MV-4-11 (cell line): ENCODE data around the gene CORO1C.
A peak's percentile ranks its signal among the peaks of the same experiment; 100 is the strongest.

ENCODE experiments used
- DNase-seq: peaks from one replicate; lab custom pipeline; 2025; lab: John Stamatoyannopoulos, UW

CORO1C gene

DNA sequence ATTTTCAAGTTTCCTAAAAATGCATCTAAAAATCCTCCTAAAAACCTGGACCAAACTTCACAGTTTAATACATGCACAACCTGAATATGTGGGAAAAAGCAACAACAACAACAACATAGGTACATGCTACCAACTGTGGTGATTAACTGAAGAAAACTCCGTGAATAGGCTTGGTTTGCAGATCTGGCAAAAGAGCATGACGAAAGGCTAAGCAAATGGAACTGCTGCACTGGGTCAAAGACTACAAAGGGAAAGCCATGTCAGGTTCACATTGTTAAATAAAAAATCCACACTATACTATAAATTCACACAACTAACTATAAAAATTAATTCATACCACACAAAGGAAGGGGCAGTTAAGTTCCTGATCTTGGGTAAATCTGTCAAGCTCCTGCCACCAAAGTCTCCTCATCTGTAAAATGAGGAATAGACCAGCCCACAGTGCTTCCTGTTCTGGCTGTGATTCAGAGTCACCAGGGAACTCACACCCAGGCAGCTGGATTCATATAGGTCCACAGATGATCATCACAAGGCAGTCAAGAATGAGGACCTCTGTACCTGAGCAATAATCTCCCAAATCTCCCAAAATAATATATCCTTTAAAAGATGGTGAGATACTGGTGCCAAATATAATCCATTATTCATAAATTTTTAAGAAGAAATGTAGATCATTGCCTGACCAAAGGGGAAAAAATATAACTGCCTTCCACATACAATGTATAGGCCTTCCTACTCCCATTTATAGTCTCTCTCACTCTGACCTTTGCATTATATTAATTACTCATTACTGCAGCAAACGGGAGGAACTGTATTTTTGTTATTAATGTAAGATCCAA, 7.0 kb downstream of the CORO1C start:
- peak; percentile 85 for DNase-seq

DNA sequence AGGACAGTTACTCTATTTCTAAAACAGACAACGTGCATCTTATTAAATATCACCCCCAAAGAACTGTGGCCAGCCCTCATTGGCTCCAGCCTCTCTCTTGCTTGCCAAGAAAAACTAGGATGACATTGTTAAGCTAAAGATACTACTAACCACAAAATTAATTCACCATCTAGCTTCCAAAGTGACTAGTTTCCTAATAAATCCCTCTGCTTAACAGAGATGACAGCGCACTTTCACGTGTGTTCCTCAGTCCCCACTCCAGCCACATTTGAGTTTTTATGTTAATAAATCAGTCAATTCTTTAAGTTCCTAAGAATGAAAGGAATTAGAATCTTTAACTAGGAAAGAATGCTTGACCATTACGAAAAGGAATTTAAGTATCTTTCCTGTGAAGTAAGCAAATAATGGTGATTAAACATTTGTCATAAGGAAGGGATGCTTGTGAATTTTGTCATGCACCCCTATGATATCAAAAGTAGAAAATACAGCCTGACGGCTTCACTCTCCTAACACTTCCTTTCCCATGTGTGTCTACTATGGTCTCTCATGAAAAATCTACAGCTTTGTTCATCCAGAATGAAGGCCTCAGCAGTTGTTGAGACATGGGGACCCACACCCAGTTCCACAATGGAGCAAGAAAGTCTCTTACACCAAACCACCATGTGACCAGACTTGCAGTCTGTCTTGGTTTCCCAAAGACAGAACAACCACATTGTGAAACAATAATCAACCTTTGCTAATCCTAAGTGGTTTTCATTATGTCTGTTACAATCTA, 8.1 kb downstream of the CORO1C start:
- peak; percentile 83 for DNase-seq

DNA sequence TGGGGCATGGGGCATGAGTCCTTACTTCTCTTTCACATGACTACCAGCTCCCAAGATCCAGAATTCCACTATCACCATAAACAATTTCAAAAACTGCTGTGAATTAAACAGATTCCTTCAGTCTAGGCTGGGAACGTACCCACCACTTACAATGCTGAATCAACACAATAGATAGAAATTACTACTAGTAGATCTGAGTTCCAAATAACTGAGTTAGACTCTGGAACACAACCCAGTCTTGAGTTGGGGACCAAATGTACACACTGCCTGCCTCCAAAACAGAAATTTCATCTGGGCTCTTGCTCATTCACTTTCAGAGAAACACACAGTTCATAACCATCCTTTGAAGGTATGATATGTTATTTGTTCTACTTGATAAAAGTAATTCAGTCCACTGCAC, 8.9 kb downstream of the CORO1C start:
- no peak for DNase-seq

DNA sequence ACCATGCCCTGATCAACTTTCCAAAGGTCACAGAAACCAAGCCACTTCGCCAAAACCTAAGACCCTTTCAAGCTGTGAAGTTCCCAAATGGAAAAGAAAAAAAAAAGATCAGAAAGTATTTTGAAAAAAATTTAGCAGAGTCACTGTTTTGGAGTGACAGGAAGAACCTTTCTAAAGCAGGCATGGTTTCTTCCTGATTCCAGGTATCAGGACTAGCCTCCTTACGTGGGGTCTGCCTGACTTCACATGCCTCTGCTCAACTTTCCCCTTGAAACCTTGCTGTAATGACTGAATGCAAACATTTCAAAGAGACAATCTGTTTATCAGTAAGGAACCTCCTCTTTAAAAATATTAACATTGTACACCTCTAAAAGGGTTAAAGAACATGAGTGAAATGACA, 9.5 kb downstream of the CORO1C start:
- DNase-seq: no peak

DNA sequence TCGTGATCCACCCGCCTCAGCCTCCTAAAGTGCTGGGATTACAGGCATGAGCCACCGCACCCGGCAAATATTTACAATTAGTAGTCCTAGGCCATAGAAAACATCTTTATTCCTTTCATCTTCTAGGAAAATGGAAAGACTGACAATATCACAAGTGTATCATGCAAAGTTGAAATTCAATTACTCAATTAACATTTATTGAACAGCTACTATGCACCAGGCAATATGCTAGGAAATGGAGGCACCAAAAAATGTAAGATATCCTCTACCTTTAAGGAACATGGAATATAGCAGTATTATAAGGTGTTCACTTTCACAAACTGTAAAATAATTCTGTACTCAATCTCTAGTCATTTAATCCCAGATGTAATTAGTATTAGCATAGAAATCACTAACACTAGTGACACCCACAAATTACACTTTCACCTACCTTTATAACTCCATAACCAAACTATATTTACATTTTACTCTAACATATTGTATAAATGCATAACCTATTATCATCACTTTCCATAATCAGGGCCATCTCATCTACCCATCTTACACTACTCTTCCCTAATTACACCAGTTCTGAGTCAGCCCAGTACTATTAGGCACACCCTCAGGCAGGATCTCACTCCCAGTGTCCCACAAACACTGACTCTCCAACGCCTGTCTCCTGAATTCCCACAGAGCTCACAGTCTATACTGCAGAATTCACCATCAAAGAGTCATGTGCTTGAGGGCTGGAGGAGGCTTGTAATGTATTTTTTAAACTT, 10.4 kb downstream of the CORO1C start:
- DNase-seq: no peak

DNA sequence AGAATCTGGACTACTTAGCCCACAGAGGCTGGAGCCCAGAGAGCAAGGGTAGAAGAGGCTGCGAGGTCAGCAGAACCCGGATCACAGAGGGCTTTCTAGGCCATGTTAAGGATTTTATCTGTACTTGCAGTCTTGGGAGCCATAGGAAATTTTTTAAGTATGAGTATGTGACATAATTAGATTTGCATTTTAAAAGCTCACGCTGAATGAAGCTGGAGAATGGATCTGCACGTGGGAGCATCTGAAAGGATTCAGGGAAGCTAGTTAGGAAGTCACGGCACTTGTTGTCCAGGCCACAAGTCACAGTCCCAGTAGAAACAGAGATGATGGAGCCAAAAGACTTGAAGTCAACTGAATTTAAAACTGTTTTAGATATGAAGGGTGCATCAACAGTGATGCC, 14.1 kb downstream of the CORO1C start:
- no peak for DNase-seq

DNA sequence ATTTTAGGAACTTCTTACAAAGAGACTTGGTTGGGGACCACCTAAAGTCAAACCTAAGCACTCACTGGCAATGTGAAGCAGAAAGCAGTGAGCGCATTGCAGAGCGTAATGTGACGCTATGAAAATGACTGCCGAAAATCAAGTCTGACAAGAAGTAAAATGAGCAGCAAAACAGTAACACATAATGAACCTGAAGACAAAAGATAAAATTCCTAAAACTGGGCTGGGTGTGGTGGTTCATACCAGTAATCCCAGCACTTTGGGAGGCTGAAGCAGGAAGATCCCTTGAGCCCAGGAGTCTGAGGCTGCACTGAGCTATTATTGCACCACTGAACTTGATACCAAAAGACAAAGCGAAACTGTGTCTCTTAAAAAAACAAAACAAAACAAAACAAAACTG, 16.5 kb downstream of the CORO1C start:
- DNase-seq: no peak

DNA sequence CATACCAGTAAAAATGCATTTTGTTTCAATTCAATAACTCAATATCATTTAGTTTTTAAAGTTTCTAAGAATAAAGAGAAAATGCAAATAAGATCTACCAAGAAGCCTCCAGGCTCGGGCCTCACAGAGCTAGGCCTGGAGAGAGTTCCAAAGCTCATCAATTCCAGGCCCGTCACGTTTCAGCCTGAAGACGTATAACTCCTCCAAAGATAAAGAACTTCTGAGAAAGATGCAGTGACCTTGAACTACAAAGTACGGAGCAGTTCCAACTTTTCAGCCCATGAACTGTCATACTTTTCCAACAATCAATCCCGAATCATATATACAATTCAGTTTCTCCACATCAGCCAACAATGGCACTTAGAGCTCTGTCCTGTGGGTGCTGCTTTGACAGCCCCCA, 17.8 kb downstream of the CORO1C start:
- DNase-seq: no peak

DNA sequence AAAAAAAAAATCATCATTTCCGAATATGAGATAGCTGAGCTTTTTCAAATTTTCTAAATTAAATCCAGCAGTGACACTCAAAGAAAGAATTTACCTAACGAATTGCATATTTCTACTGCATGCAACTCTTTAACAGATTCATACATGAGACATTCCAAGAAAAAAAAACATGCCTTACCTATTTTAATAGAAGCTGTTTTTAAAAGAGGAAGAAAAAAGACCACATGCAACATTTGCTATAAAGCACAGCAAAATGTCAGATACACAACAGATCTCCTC, 18.5 kb downstream of the CORO1C start:
- no peak for DNase-seq

DNA sequence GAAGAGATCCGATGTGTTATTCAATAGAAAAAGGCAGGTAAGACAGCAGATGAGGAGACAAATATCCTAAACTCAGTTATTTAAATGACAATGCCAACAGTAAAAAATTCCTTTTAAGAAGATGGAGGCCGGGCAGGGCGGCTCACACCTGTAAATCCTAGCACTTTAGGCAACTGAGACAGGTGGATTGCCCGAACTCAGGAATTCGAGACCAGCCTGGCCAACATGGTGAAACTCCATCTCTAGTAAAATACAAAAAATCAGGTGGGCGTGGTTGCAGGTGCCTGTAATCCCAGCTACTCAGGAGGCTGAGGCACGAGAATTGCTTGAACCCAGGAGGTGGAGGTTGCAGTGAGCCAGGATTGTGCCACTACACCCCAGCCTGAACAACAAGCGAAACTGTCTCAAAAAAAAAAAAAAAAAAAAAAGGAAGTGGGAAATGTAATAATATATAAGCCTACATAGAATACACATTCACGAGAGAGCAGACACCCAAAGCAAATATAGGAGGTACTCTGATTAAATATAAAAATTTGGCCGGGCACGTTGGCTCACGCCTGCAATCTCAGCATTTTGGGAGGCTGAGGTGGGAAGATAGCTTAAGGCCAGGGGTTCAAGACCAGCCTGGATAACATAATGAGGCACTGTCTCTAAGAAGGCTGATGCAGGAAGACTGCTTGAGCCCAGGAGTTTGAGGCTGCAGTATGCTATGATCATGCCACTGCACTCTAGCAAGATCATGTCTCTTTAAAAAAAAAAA, 19.0 kb downstream of the CORO1C start:
- DNase-seq: peak; percentile 62

DNA sequence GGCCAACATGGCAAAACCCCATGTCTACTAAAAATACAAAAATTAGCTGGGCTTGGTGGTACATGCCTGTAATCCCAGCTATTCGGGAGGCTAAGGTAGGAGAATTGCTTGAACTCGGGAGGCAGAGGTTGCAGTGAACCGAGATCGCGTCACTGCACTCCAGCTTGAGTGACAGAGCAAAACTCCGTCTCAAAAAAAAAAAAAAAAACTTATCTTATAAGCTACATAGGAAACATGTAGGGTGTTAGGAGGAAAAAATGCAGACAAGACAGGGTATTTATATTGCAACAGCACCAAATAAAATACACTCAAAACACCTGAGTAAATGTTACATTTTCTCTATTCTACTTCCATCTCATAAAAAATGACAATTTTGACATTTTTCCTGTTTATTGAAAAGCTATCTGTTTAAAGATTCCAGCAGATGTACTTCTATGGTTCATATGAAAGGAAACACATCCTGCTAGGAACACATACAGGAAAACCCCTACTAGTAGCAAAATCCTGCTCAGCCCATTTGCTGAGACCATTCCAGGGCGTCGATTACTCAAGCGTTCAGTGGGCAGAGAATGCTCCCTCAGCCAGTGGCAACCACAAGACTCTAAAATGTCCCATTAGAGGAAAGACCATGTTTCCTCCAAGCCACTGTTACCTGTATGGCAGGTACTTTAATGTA, 19.7 kb downstream of the CORO1C start:
- no peak for DNase-seq

DNA sequence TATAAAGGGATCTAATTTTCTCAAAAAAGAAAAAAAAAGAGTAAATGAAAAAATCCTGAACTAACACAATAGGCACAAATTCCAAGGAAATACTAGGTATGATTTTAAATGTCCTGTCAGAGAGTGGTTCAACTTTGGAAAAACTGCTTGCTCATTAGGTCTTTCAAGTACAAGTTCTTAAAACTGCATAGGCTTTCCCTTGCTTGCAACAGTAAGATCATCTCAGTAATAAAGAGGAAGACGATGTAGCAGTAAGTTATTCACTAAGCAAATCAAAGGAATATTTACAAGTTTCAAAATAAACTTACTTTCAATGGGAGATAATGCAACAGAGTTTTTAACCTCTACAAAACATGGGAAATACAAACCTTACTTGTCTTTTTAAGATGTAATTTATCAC, 21.6 kb downstream of the CORO1C start:
- DNase-seq: no peak

DNA sequence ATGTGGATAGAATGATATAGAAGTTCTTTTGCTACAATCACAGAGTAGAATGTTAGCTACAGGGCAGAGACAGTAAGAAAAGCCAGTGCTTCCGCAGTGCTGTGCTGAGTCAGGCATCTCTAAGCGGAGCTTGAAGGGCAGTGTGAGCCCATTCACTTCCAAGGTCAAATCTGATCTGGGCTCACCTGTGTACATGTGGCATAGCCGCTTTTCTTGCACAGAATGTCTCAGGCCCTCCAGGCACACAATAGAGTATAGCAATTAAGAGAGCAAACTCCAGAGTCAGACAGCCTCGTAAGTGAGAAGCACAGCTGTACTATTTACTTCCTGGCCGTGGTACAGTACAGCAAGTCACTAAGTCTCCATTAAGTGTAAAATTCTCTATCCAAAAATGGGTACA, 26.8 kb downstream of the CORO1C start:
- DNase-seq: no peak

DNA sequence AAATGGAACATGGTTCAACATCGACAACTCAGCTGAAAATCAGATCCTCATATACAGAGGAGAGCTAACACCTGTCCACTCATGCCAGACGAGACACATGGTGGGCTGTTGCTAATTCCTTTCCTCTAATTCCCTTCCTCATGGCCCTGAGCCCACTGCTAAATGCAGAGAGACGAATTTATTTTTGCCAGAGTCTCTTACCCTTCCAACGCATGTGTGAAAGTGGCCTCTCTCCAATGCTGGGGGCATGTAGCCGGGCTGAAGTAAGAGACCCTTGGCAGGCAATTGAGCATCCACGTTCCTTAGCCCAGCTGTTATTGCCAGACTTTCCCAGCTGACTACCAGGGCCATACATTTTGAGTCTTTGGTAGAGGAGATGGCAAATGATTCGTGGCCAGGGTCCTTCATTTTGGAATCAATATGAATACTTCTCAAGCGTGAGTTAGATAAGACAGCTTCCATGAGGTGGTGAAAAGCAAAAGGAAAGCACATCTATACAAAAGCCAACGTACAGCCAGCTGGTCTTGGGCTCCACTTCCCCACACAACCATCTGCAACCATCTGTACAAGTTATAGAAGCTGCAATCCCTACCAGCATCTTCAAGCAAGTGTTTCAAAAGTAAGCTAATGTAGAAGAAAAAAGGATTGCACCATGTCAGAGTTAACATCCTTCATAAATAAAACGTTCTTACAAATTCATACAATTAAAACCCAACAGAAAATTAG, 28.6 kb downstream of the CORO1C start:
- peak; percentile 41 for DNase-seq

DNA sequence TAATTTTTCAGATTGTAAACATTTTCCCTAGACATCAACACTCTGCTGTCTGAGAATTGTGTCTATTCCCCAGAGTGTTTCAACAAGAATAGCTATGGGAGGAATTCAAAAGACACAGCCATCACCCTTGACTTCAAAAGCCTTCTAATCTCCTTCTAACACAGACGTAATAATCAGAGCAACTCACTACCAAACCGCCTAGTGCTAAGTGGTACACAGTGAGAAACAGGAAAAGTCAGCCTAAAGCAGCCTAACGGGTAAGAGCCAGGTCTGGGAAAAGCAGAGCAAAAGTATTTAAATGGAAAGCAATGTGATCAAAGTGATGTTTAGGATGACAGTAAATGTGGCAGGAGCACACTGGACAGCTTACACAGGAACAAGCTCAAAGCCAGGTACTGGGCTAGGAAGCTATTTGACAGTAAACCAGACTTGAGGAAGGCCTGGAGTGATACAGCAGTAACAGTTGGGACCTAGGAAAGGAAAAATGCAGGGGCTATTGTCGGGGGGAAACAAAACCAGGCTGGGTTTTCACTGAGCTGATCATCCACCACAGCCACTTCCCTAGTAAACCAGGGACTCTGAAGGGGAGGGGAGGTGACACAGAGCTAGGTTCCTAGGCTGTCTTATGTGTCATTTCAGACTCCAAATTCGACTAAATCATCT, 29.4 kb downstream of the CORO1C start:
- peak; percentile 22 for DNase-seq

DNA sequence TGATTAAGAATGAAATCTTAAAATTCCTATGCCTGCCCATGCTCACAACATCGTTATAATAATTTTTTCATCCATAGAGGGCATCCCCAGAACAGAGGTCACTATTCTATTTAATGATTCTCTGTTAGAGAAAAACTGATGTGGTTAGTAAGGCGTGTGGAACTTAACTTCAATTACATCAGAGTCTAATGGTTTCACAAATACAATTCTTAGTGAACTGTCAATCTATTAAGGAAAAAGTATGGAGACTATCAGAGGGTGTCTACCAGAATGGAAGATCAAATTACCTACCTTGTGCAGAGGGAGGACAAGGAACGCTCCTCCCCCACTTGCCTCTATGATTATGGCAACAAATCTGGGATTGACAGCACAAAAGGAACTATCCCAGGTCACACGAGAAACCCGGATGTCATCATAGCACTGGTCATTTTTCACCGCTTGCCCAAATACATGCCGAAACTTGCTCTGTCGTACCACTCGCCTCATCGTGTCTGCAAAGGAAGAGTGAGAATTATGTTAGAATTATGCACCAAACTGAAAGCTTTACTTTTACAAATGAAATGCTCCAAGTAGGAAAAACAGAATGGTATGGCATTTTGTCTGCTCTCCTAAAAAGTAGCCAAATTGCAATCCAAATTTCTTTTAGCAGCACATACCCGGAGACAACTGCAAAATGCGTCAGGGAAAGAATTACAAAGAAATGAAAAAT, 30.3 kb downstream of the CORO1C start:
- DNase-seq: no peak

DNA sequence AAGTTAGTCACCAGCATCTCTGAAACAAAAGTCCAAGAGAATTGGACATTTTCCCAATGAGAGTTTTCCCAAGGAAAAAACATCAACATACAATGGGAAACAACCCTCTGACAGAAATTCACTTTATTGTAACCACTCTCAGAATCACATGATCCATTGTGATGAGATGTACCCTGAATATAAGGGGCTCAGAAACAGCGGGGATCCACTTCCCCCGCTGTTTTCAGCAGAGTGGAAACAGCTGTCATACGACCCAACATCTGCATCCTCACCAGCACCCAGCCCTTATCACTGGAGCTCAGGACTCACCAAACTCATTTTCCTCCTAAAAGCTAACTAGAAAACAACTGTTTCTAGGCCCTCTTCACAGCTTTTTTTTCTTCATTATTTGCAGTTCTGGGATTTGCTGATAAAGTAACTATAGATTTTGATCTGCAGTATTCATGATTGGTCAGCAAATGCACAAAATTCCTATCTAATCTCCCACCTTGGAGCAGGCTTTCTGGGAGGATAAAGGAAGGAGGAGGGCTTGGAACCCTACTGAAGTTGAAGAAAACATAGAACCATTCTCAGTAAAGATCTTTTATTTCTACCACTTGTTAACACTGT, 31.3 kb downstream of the CORO1C start:
- no peak for DNase-seq

DNA sequence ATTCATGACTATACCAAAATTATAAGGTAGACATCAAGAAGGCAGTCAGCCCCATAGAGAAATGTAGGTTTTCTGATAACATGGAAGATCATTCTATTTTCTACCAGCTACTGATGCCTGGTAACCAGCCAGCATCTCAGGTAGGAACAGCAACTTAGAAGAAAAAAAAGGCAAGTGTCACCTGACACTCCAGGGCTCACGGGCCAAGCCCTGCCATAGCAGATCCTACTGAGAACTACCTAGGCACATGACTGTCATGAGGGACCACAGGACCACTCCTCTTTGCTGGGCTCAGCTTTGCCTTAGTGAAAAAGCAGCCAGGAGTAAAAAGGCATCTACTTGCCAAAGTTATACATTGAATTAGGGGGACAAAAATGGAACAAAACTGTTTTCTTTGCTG, 33.4 kb downstream of the CORO1C start:
- DNase-seq: no peak

DNA sequence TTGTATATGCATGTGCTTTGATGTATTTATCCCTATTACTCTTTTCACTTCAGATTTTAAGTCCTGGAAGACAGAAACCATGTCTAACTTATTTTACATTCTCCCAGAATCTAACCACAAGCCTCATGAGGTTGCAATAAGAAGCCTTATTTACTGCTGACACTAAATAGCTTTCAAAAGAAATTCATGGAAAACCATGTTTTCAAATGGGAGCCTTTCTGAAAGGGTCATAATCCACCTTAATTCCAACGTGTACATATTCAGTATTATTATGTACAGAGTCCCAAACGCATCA, 34.4 kb downstream of the CORO1C start:
- no peak for DNase-seq
